Panc1 (cell line): ENCODE results near the gene NTN5. TPM values are rescaled to one million over a fixed set of nuclear protein-coding genes. Genes with fewer than 3 reads are reported as not detected.

Experiments
- ATAC-seq: fragments of 200-7000 bp; cut with Tn5 transposase; 2 replicates; pipeline ENCODE4 v1.9.1; 2020; ENCODE audit warnings: mild to moderate bottlenecking, moderate library complexity
- BruUV-seq: library from RNA; stranded (reverse); fragments of 400-500 nt; replicated peaks from 2 replicates; lab custom pipeline; 2021; lab: Mats Ljungman, UMichigan
- CTCF ChIA-PET: fragments of 300-600 bp; sonication (Branson Sonifier 250); formaldehyde crosslinking; loops from one replicate; lab custom pipeline; 2022; ENCODE audit warnings: antibody characterized with exemption; lab: Charles Lee
- POLR2A ChIA-PET: fragments of 300-600 bp; sonication (Branson Sonifier 250); formaldehyde crosslinking; loops from one replicate; lab custom pipeline; 2022; ENCODE audit warnings: antibody characterized with exemption; lab: Charles Lee
- DNase-seq: peaks from one replicate; pipeline ENCODE4 v3.0.0-alpha.2; 2010; ENCODE audit warnings: low read depth, low spot score
- H3K27ac ChIP-seq: 2 replicates; pipeline ENCODE4 v1.5.1; 2011; ENCODE audit warnings: mild to moderate bottlenecking, low read length, inconsistent platforms
- H3K27me3 ChIP-seq: fragments of 200-500 bp; sonication (Bioruptor generic); 2 replicates; pipeline ENCODE4 v1.6.0; 2014; ENCODE audit warnings: low read length, inconsistent platforms; ENCODE audit not compliant: control insufficient read depth, insufficient read depth
- H3K36me3 ChIP-seq: fragments of 200-500 bp; sonication (Bioruptor generic); 2 replicates; pipeline ENCODE4 v1.5.1; 2014; ENCODE audit warnings: inconsistent platforms, mild to moderate bottlenecking, low read length, moderate library complexity; ENCODE audit not compliant: control insufficient read depth, insufficient read depth
- H3K4me1 ChIP-seq: 2 replicates; pipeline ENCODE4 v1.5.1; 2011; ENCODE audit warnings: inconsistent platforms, mild to moderate bottlenecking, low read length, moderate library complexity; ENCODE audit not compliant: control insufficient read depth, insufficient read depth
- H3K4me3 ChIP-seq, 2 experiments: 2 replicates each; pipeline ENCODE4 v1.5.1; 2011 to 2012; ENCODE audit warnings: low read depth in 2 of 2, low read length in 2 of 2, mild to moderate bottlenecking in 2 of 2, inconsistent platforms in 1 of 2, moderate library complexity in 1 of 2
- H3K9me3 ChIP-seq: fragments of 200-500 bp; sonication (Bioruptor generic); 2 replicates; pipeline ENCODE4 v1.5.1; 2014; ENCODE audit warnings: low read depth, mild to moderate bottlenecking, inconsistent platforms, low read length, moderate library complexity; ENCODE audit not compliant: control insufficient read depth, insufficient read depth
- CTCF ChIP-seq: fragments of 450-650 bp; IDR thresholded peaks from 2 replicates; pipeline ENCODE4 v1.5.1; 2017; ENCODE audit warnings: mild to moderate bottlenecking
- POLR2AphosphoS5 ChIP-seq: IDR thresholded peaks from 2 replicates; pipeline ENCODE4 v1.6.1; 2012; ENCODE audit warnings: mild to moderate bottlenecking, low read depth, low read length, moderate library complexity
- REST ChIP-seq, 2 experiments: IDR thresholded peaks; 2 replicates each; pipeline ENCODE4 v1.6.1; 2011 to 2012; ENCODE audit warnings: low read depth in 2 of 2, control low read depth in 1 of 2, low read length in 1 of 2, mild to moderate bottlenecking in 1 of 2, moderate library complexity in 1 of 2; ENCODE audit not compliant: insufficient read depth in 1 of 2
- SIN3A ChIP-seq: IDR thresholded peaks from 2 replicates; pipeline ENCODE4 v1.6.1; 2012; ENCODE audit warnings: low read depth, mild to moderate bottlenecking, low read length, moderate library complexity, borderline replicate concordance; ENCODE audit not compliant: insufficient read depth
- TCF7L2 ChIP-seq: IDR thresholded peaks from 2 replicates; pipeline ENCODE4 v1.6.1; 2011; ENCODE audit warnings: mild to moderate bottlenecking, low read depth, low read length, inconsistent platforms
- in situ Hi-C: cut with HindIII; loops from 2 replicates; pipeline ENCODE4 v1.10.0; 2016; ENCODE audit warnings: low sequenced_read_pairs, low pct_unique_long_range_greater_than_20kb
- intact Hi-C: fragments of 100-400 bp; cut with micrococcal nuclease; formaldehyde crosslinking; loops from one replicate; pipeline ENCODE4 v1.10.0; 2022; ENCODE audit not compliant: unreplicated experiment
- total RNA-seq: library from RNA; stranded (reverse); gene quantifications from one replicate; pipeline ENCODE4 v1.2.1, GENCODE V29; 2021; ENCODE audit not compliant: unreplicated experiment

NTN5 gene
- total RNA-seq, 1 experiment from 2014 or later: 0.23 TPM

- DNase-seq: no peak
- POLR2A ChIA-PET: no interaction called here
- CTCF ChIA-PET: interaction anchor here (0.7 kb wide), 1 partner anchor 112 kb away, joined by 5 read pairs; no protein-coding TSS in a partner anchor
Measured at GRCh38 chr19:48673436-48674100, 751 bp upstream of the NTN5 start.

GRCh38 chr19:48671446-48671995 lies 1.3 kb downstream of the NTN5 start:
- intact Hi-C loops: no loop called here
- no peaks in the 10 kb centered on the region for H3K27me3 ChIP-seq
- no peak for DNase-seq
- BruUV-seq: no TSS peak
- no peaks in the 10 kb centered on the region for H3K36me3 ChIP-seq
- H3K27ac ChIP-seq: no peak overlapping the region
- H3K9me3 ChIP-seq: no peaks in the 10 kb centered on the region
- TF ChIP-seq POLR2AphosphoS5 (no peak), SIN3A (no peak), TCF7L2 (no peak), CTCF (no peak), REST (IDR thresholded peaks at IDR 0.05; ENCODE audit: insufficient read depth in 1 of 2, low read depth in 2 of 2, low read length in 1 of 2) (no peak)
- in situ Hi-C loops: no loop called here
- ATAC-seq: no peak
- H3K4me1 ChIP-seq: no peaks in the 10 kb centered on the region
- H3K4me3 ChIP-seq: no peak overlapping the region
- ChIA-PET CTCF (no interaction called here), POLR2A (no interaction called here)

More at GRCh38 chr19:48673436-48674100, 751 bp upstream of the NTN5 start:
- no peak overlapping the region for H3K27ac ChIP-seq
- H3K36me3 ChIP-seq: no peaks in the 10 kb centered on the region
- TF ChIP-seq SIN3A (no peak), CTCF (no peak), POLR2AphosphoS5 (no peak), TCF7L2 (no peak), REST (IDR thresholded peaks at IDR 0.05; ENCODE audit: insufficient read depth in 1 of 2, low read depth in 2 of 2, low read length in 1 of 2) (no peak)
- H3K27me3 ChIP-seq: no peaks in the 10 kb centered on the region
- no peaks in the 10 kb centered on the region for H3K4me1 ChIP-seq
- in situ Hi-C loops: no loop called here
- intact Hi-C loops: no loop called here
- H3K4me3 ChIP-seq: no peak overlapping the region
- no TSS peak for BruUV-seq
- no peak for ATAC-seq
- H3K9me3 ChIP-seq: no peaks in the 10 kb centered on the region
